ENCODE results near the gene CTAGE9. TPM values are rescaled to one million over a fixed set of nuclear protein-coding genes. Genes with fewer than 3 reads are reported as not detected.

CTAGE9 gene
- total RNA-seq, 1 donor from 2014 or later, result not detected

DNA sequence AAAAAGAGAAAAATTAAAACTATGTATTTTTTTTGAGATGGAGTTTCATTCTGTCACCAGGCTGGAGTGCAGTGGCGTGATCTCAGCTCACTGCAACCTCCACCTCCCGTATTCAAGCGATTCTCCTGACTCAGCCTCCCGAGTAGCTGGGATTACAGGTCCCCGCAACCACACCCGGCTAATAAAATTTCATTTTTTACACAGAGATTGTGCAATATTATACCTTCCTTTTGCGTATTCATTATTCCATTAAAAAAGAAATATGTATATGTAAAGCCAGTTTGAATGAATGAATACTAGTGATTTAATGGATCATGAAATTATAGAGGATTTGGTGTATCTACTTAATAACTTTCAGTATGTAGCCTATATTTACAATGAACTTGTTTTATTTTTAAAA lies 38.2 kb upstream of the CTAGE9 start:
- Histone ChIP-seq H3K36me3 (ENCODE audit: control insufficient read depth, insufficient read depth, low read length) (no peaks in the 10 kb centered on the region), H3K27me3 (ENCODE audit: control insufficient read depth, insufficient read depth, low read length) (no peaks in the 10 kb centered on the region), H3K4me3 (ENCODE audit: low read depth, low read length) (no peak overlapping the region)
- DNase-seq (ENCODE audit: low read depth), result no peak
- TF ChIP-seq, protein P1, sequence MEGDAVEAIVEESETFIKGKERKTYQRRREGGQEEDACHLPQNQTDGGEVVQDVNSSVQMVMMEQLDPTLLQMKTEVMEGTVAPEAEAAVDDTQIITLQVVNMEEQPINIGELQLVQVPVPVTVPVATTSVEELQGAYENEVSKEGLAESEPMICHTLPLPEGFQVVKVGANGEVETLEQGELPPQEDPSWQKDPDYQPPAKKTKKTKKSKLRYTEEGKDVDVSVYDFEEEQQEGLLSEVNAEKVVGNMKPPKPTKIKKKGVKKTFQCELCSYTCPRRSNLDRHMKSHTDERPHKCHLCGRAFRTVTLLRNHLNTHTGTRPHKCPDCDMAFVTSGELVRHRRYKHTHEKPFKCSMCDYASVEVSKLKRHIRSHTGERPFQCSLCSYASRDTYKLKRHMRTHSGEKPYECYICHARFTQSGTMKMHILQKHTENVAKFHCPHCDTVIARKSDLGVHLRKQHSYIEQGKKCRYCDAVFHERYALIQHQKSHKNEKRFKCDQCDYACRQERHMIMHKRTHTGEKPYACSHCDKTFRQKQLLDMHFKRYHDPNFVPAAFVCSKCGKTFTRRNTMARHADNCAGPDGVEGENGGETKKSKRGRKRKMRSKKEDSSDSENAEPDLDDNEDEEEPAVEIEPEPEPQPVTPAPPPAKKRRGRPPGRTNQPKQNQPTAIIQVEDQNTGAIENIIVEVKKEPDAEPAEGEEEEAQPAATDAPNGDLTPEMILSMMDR (IDR thresholded peaks at IDR 0.05; ENCODE audit: insufficient read depth, low read length, poor library complexity, severe bottlenecking), result no peak

DNA sequence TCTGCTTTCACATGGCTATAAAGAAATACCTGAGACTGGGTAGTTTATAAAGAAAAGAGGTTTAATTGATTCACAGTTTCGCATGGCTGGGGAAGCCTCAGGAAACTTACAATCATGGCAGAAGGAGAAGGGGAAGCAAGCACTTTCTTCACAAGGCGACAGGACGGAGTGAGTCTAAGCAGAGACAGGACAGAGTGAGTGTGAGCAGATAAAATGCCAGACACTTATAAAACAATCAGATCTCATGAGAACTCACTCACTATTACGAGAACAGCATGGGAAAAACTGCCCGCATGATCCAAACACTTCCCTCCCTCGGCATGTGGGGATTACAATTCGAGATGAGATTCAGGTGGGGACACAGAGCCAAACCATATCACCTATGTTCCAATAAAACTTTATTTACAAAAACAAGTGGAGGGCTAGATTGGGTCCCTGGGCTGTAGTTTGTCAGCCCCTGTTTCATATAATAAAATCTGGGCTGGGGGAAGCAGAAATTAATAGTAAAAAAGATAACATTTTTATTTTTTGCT lies 37.1 kb upstream of the CTAGE9 start:
- no peak for DNase-seq (ENCODE audit: low read depth)
- no peaks in the 10 kb centered on the region for H3K36me3 ChIP-seq (ENCODE audit: control insufficient read depth, insufficient read depth, low read length)
- TF ChIP-seq, protein P1 (IDR thresholded peaks at IDR 0.05; ENCODE audit: insufficient read depth, low read length, poor library complexity, severe bottlenecking), result no peak
- H3K4me3 ChIP-seq (ENCODE audit: low read depth, low read length), result no peak overlapping the region
- H3K27me3 ChIP-seq (ENCODE audit: control insufficient read depth, insufficient read depth, low read length), result no peaks in the 10 kb centered on the region

DNA sequence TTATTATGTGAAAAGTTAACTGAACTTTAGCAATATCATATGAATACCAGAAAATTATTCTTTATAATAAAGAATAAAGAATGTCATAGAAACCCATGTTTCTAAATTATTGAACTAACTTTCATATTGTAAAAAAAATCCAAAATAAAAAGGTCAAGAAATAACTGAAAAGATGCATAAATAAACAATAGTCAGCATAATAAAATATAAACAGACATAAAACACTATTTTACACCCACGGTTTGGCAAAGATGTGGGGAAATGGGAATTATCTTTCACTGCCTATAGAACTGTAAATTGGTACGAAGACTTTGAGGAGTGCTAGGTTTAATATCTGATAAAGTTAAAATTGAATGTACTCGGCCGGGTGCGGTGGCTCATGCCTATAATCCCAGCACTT lies 34.7 kb upstream of the CTAGE9 start:
- H3K27me3 ChIP-seq (ENCODE audit: control insufficient read depth, insufficient read depth, low read length), result no peaks in the 10 kb centered on the region
- H3K36me3 ChIP-seq (ENCODE audit: control insufficient read depth, insufficient read depth, low read length), result no peaks in the 10 kb centered on the region
- H3K4me3 ChIP-seq (ENCODE audit: low read depth, low read length), result no peak overlapping the region
- TF ChIP-seq, protein P1 (IDR thresholded peaks at IDR 0.05; ENCODE audit: insufficient read depth, low read length, poor library complexity, severe bottlenecking), result no peak
- DNase-seq (ENCODE audit: low read depth), result no peak

DNA sequence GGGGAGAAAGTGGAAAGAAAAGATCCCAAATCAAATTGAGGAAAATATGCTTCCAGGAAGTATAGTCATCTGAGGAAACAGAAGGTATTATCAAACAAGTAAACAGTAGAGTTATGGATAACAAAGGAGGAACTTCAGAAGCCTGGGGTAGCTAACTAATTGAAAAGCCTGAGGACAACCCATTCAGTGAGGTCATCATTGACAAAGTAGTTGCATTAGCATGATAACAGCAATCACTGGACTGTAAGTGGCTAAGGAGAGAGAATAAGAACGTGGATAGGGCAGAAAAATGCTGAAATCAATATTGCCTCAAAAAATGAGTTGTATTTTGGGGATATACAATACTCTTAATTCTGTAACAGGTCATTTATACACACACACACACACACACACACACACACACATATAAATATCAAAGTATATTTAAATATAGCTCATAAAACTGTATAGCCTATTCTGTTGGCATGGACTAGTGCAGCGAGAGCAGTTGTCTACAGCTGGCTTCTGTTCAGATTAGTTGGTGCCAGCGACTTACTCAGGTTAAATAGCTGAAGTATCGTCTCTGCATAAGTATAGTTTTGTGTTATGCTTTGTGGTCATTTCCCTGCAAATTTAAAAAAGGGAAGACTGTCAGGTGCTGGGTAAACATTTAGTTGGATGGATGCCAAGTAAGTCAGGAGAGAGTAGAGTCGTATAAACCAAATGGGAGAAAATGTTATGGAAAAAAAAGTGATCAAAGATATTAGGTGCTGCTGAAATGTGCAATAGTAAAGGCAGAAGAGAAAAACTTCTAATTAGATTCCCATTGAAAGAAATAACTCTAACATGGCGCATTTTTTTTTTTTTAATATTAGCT lies 33.8 kb upstream of the CTAGE9 start:
- no peaks in the 10 kb centered on the region for H3K27me3 ChIP-seq (ENCODE audit: control insufficient read depth, insufficient read depth, low read length)
- no peak overlapping the region for H3K4me3 ChIP-seq (ENCODE audit: low read depth, low read length)
- DNase-seq (ENCODE audit: low read depth), result no peak
- H3K36me3 ChIP-seq (ENCODE audit: control insufficient read depth, insufficient read depth, low read length), result no peaks in the 10 kb centered on the region
- TF ChIP-seq, protein P1 (IDR thresholded peaks at IDR 0.05; ENCODE audit: insufficient read depth, low read length, poor library complexity, severe bottlenecking), result no peak

DNA sequence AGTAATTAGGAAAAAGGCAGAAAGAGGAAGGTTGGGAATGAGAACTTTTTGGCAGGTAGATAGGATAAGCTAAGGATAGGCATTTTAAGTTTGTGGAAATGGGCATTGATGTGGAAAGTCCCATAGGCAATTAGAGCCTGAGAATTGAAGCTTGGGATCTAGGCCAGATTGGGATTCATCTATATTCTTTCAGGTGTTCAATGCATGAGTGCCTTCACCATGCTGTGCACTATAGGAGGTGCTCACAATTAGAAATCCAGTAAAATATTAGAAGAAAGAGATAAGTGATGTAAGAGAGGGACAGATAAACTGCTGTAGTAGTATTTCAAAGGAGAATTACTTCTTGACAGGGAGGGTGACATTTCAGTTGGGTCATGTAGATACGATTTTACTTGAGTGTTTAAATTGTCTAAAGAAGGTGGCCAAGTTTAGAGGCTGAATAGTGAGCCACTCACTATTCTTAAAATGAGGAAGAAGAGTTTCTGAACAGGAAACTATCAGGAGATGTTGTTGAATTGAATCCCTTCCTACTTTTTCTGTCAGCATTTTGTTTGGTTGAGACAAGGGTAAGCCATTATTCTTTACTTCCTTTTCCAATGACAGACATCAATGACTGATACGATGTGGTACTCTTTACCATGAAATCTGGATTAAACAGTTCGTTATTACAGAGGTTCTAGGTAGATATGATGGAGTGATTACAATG lies 31.0 kb upstream of the CTAGE9 start:
- H3K27me3 ChIP-seq (ENCODE audit: control insufficient read depth, insufficient read depth, low read length), result no peaks in the 10 kb centered on the region
- no peak for DNase-seq (ENCODE audit: low read depth)
- TF ChIP-seq, protein P1 (IDR thresholded peaks at IDR 0.05; ENCODE audit: insufficient read depth, low read length, poor library complexity, severe bottlenecking), result no peak
- no peak overlapping the region for H3K4me3 ChIP-seq (ENCODE audit: low read depth, low read length)
- no peaks in the 10 kb centered on the region for H3K36me3 ChIP-seq (ENCODE audit: control insufficient read depth, insufficient read depth, low read length)
